Sigmoid colon (tissue), 4 donors: ENCODE measurements around the gene ITM2B.

ENCODE experiments used
- EP300 ChIP-seq, 4 donors: sonication (generic); formaldehyde crosslinking; IDR thresholded peaks; one replicate each; pipeline ENCODE4 v1.6.1; 2017; ENCODE audit warnings: antibody characterized with exemption in 4 of 4
- TF ChIP-seq, protein P1 (sequence below), 4 experiments: fragments of 450-650 bp in 3 of 4; fragments of 200-600 bp in 1 of 4; IDR thresholded peaks; one replicate each; pipeline ENCODE4 v1.5.1; 2016 to 2019; ENCODE audit warnings: antibody characterized with exemption in 4 of 4, mild to moderate bottlenecking in 3 of 4, moderate library complexity in 2 of 4

DNA sequence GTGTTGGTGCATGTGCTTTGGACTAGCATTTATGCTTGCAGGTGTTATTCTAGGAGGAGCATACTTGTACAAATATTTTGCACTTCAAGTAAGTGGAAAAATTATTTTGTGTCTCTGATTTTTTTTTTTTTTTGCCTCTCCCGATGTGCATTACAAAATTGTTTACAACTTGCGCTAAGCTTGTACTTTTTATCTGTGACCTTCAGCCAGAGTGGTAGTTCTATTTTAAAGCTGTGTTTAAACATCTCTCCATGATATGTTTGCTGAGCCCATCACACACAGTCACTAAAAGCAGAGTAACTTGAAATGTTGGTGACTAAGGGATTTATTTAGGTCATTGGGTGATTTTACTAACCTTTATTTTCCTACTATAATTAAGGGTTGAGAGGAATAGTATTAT lies 20.8 kb downstream of the ITM2B start:
- TF ChIP-seq, protein P1, sequence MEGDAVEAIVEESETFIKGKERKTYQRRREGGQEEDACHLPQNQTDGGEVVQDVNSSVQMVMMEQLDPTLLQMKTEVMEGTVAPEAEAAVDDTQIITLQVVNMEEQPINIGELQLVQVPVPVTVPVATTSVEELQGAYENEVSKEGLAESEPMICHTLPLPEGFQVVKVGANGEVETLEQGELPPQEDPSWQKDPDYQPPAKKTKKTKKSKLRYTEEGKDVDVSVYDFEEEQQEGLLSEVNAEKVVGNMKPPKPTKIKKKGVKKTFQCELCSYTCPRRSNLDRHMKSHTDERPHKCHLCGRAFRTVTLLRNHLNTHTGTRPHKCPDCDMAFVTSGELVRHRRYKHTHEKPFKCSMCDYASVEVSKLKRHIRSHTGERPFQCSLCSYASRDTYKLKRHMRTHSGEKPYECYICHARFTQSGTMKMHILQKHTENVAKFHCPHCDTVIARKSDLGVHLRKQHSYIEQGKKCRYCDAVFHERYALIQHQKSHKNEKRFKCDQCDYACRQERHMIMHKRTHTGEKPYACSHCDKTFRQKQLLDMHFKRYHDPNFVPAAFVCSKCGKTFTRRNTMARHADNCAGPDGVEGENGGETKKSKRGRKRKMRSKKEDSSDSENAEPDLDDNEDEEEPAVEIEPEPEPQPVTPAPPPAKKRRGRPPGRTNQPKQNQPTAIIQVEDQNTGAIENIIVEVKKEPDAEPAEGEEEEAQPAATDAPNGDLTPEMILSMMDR (IDR thresholded peaks at IDR 0.05) = no peak
- no peak for TF ChIP-seq EP300 (IDR thresholded peaks at IDR 0.05)
